C4-2B (cell line): ENCODE data around the gene ADH1C.

Source experiments
- CTCF ChIP-seq: fragments of 450-650 bp; conservative IDR thresholded peaks from 2 replicates; pipeline ENCODE4 v1.5.1; 2017; ENCODE audit warnings: mild to moderate bottlenecking
- ZFX ChIP-seq: fragments of 450-650 bp; IDR thresholded peaks from 2 replicates; pipeline ENCODE4 v1.6.1; 2017

GRCh38 chr4:99383399-99383798, 30.9 kb upstream of the ADH1C start:
- TF ChIP-seq CTCF: no peak
- no peak for TF ChIP-seq ZFX
